Mesodermal cell (in vitro differentiated cells): ENCODE results near the gene UBE4A.

Experiments used
- H3K27ac ChIP-seq: 2 replicates; pipeline ENCODE4 v1.7.0; 2013; ENCODE audit warnings: mild to moderate bottlenecking, low read depth, low read length, moderate library complexity; ENCODE audit not compliant: severe bottlenecking
- H3K36me3 ChIP-seq: 2 replicates; pipeline ENCODE4 v1.7.1; 2013; ENCODE audit warnings: mild to moderate bottlenecking, low read length, moderate library complexity; ENCODE audit not compliant: control insufficient read depth, insufficient read depth
- H3K4me1 ChIP-seq: one replicate; pipeline ENCODE4 v1.7.1; 2013; ENCODE audit warnings: mild to moderate bottlenecking, low read length; ENCODE audit not compliant: insufficient read depth, control insufficient read depth, poor library complexity, severe bottlenecking
- H3K4me3 ChIP-seq: 2 replicates; pipeline ENCODE4 v1.7.0; 2013; ENCODE audit warnings: low read length, control low read depth, mild to moderate bottlenecking; ENCODE audit not compliant: insufficient read depth, poor library complexity, severe bottlenecking; ENCODE audit errors: extremely low read depth
- H3K9me3 ChIP-seq: 2 replicates; pipeline ENCODE4 v1.7.1; 2013; ENCODE audit warnings: mild to moderate bottlenecking, low read length, moderate library complexity; ENCODE audit not compliant: control insufficient read depth
- WGBS, 2 experiments: methylation state at CpG; one replicate each; pipeline ENCODE4 v1.1.5; 2013; ENCODE audit warnings: missing lambda C conversion rate in 2 of 2; ENCODE audit not compliant: insufficient coverage in 2 of 2; 5-methylcytosine and 5-hydroxymethylcytosine counted together

Gene UBE4A

GRCh38 chr11:118437208-118438125 is 78.1 kb downstream of the UBE4A start:
- Histone ChIP-seq H3K4me3 (peak overlapping the region; percentile 94), H3K27ac (peak overlapping the region; percentile 83), H3K36me3 (peaks cover 24% of the 10 kb centered on the region), H3K4me1 (peaks cover 22% of the 10 kb centered on the region), H3K9me3 (no peaks in the 10 kb centered on the region)
- 0% methylated on average over 11 to 22 of the region's 28 CpGs for WGBS, 2 experiments

GRCh38 chr11:118438314-118438931 is 79.0 kb downstream of the UBE4A start:
- WGBS, 2 experiments = 2 to 6% methylated on average over 6 to 9 of the region's 14 CpGs
- peak overlapping the region; percentile 83 for H3K27ac ChIP-seq
- H3K9me3 ChIP-seq = no peaks in the 10 kb centered on the region
- peaks cover 22% of the 10 kb centered on the region for H3K4me1 ChIP-seq
- peaks cover 31% of the 10 kb centered on the region for H3K36me3 ChIP-seq
- peak overlapping the region; percentile 94 for H3K4me3 ChIP-seq

- H3K9me3 ChIP-seq = no peaks in the 10 kb centered on the region
- H3K4me1 ChIP-seq = peaks cover 18% of the 10 kb centered on the region
- no peak overlapping the region for H3K27ac ChIP-seq
- peaks cover 36% of the 10 kb centered on the region for H3K36me3 ChIP-seq
- H3K4me3 ChIP-seq = no peak overlapping the region
Observed at GRCh38 chr11:118439646-118440045, 80.2 kb downstream of the UBE4A start.

- WGBS, 2 experiments = 58 to 94% methylated on average over 2 to 3 of the region's 3 CpGs
- peaks cover 18% of the 10 kb centered on the region for H3K4me1 ChIP-seq
- H3K27ac ChIP-seq = no peak overlapping the region
- H3K4me3 ChIP-seq = no peak overlapping the region
- H3K9me3 ChIP-seq = no peaks in the 10 kb centered on the region
- peaks cover 54% of the 10 kb centered on the region for H3K36me3 ChIP-seq
Observed at GRCh38 chr11:118441770-118442275, 82.4 kb downstream of the UBE4A start.

GRCh38 chr11:118442301-118442700 is 82.9 kb downstream of the UBE4A start:
- 88 to 97% methylated on average over 3 of the region's 3 CpGs for WGBS, 2 experiments
- Histone ChIP-seq H3K4me1 (peaks cover 18% of the 10 kb centered on the region), H3K36me3 (peaks cover 59% of the 10 kb centered on the region)

GRCh38 chr11:118442908-118443589 is 83.6 kb downstream of the UBE4A start:
- Histone ChIP-seq H3K9me3 (no peaks in the 10 kb centered on the region), H3K27ac (no peak overlapping the region), H3K36me3 (peaks cover 65% of the 10 kb centered on the region), H3K4me3 (no peak overlapping the region), H3K4me1 (peaks cover 18% of the 10 kb centered on the region)
- WGBS, 2 experiments = 88 to 100% methylated on average over 3 to 4 of the region's 4 CpGs

More at GRCh38 chr11:118442301-118442700, 82.9 kb downstream of the UBE4A start:
- Histone ChIP-seq H3K4me3 (no peak overlapping the region), H3K9me3 (no peaks in the 10 kb centered on the region), H3K27ac (no peak overlapping the region)

- Histone ChIP-seq H3K36me3 (peaks cover 68% of the 10 kb centered on the region), H3K27ac (no peak overlapping the region), H3K4me1 (peaks cover 18% of the 10 kb centered on the region), H3K4me3 (no peak overlapping the region), H3K9me3 (no peaks in the 10 kb centered on the region)
- 80% methylated on average over 1 of the region's 2 CpGs; no CpG with 5 or more reads in 1 of the 2 experiments for WGBS, 2 experiments
Observed at GRCh38 chr11:118443590-118444218, 84.3 kb downstream of the UBE4A start.

- Histone ChIP-seq H3K36me3 (peaks cover 60% of the 10 kb centered on the region), H3K4me3 (no peak overlapping the region)
Observed at GRCh38 chr11:118447423-118447822, 88.0 kb downstream of the UBE4A start.

GRCh38 chr11:118448294-118448693 is 88.9 kb downstream of the UBE4A start:
- Histone ChIP-seq H3K27ac (no peak overlapping the region), H3K9me3 (no peaks in the 10 kb centered on the region), H3K36me3 (peaks cover 57% of the 10 kb centered on the region), H3K4me3 (no peak overlapping the region), H3K4me1 (no peaks in the 10 kb centered on the region)

More at GRCh38 chr11:118447423-118447822, 88.0 kb downstream of the UBE4A start:
- Histone ChIP-seq H3K27ac (no peak overlapping the region), H3K9me3 (no peaks in the 10 kb centered on the region), H3K4me1 (no peaks in the 10 kb centered on the region)
- 83% methylated on average over 2 of the region's 4 CpGs; no CpG with 5 or more reads in 1 of the 2 experiments for WGBS, 2 experiments
